RWPE2 (cell line): ENCODE results near the gene ACAP3.
A peak's percentile ranks its signal among the peaks of the same experiment; 100 is the strongest.

ENCODE experiments used
- ATAC-seq: fragments of 200-7000 bp; cut with Tn5 transposase; 3 replicates; pipeline ENCODE4 v1.9.1; 2021; ENCODE audit warnings: low read depth
- DNase-seq: peaks from one replicate; pipeline ENCODE4 v3.0.0-alpha.2; 2020; ENCODE audit warnings: low spot score
- H3K27ac ChIP-seq: fragments of 450-650 bp; 2 replicates; pipeline ENCODE4 v1.5.1; 2017; ENCODE audit warnings: mild to moderate bottlenecking; ENCODE audit not compliant: poor library complexity, severe bottlenecking
- H3K27me3 ChIP-seq: fragments of 250-450 bp; sonication (Bioruptor Pico); 2 replicates; pipeline ENCODE4 v1.5.1; 2021; ENCODE audit warnings: mild to moderate bottlenecking, moderate library complexity; ENCODE audit not compliant: insufficient read depth, poor library complexity, severe bottlenecking
- H3K36me3 ChIP-seq: fragments of 250-450 bp; sonication (Bioruptor Pico); 2 replicates; pipeline ENCODE4 v1.5.1; 2020; ENCODE audit warnings: low read depth, mild to moderate bottlenecking, moderate library complexity
- H3K4me1 ChIP-seq: fragments of 250-450 bp; sonication (Bioruptor Pico); 2 replicates; pipeline ENCODE4 v1.5.1; 2021; ENCODE audit warnings: mild to moderate bottlenecking, moderate library complexity; ENCODE audit not compliant: insufficient read depth, poor library complexity, severe bottlenecking
- H3K4me3 ChIP-seq: fragments of 250-450 bp; sonication (Bioruptor Pico); 2 replicates; pipeline ENCODE4 v1.5.1; 2021; ENCODE audit warnings: mild to moderate bottlenecking, moderate library complexity; ENCODE audit not compliant: severe bottlenecking
- H3K9me3 ChIP-seq: fragments of 250-450 bp; sonication (Bioruptor Pico); 2 replicates; pipeline ENCODE4 v1.5.1; 2021; ENCODE audit warnings: mild to moderate bottlenecking, moderate library complexity; ENCODE audit not compliant: severe bottlenecking
- TF ChIP-seq, protein P1 (sequence below): fragments of 450-650 bp; IDR thresholded peaks from one replicate; pipeline ENCODE4 v1.5.1; 2017; ENCODE audit warnings: mild to moderate bottlenecking, moderate library complexity; ENCODE audit not compliant: poor library complexity, severe bottlenecking

ACAP3 gene

GRCh38 chr1:1275836-1276235 lies 31.9 kb downstream of the ACAP3 start:
- Histone ChIP-seq H3K27ac (no peak overlapping the region), H3K27me3 (no peaks in the 10 kb centered on the region), H3K4me3 (no peak overlapping the region), H3K4me1 (peaks cover 8% of the 10 kb centered on the region), H3K36me3 (peaks cover 9% of the 10 kb centered on the region), H3K9me3 (no peaks in the 10 kb centered on the region)
- TF ChIP-seq, protein P1, sequence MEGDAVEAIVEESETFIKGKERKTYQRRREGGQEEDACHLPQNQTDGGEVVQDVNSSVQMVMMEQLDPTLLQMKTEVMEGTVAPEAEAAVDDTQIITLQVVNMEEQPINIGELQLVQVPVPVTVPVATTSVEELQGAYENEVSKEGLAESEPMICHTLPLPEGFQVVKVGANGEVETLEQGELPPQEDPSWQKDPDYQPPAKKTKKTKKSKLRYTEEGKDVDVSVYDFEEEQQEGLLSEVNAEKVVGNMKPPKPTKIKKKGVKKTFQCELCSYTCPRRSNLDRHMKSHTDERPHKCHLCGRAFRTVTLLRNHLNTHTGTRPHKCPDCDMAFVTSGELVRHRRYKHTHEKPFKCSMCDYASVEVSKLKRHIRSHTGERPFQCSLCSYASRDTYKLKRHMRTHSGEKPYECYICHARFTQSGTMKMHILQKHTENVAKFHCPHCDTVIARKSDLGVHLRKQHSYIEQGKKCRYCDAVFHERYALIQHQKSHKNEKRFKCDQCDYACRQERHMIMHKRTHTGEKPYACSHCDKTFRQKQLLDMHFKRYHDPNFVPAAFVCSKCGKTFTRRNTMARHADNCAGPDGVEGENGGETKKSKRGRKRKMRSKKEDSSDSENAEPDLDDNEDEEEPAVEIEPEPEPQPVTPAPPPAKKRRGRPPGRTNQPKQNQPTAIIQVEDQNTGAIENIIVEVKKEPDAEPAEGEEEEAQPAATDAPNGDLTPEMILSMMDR: no peak
- no peak for DNase-seq
- ATAC-seq: no peak

DNA sequence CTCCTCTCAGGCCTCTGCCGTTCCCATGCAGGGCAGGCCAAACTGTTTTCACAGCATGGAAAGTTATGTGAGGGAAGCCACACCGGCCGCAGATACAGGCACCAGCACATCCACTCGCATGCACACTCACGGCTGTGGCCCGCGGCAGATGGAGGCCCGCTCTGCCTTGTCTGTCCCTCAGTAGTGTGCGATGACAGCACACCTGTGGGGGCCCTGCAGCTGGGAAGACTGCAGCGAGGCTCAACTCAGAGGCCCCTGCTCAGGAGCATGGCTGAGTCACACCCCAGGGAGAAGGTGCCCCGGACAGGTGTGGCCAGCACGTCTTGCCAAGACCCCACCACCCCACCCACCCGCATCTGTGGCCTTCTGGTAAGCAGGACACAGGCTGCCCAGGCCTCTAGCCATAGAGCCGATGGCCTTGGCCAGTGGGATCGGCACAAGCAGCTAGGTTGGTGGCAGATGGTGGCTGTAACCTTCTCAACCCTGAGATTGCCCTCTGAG lies 32.7 kb downstream of the ACAP3 start:
- DNase-seq (peak; percentile 53), ATAC-seq (no peak)
- TF ChIP-seq, protein P1: no peak
- no peaks in the 10 kb centered on the region for H3K27me3 ChIP-seq
- no peaks in the 10 kb centered on the region for H3K9me3 ChIP-seq
- H3K4me1 ChIP-seq: peaks cover 8% of the 10 kb centered on the region
- H3K36me3 ChIP-seq: peaks cover 11% of the 10 kb centered on the region
- no peak overlapping the region for H3K4me3 ChIP-seq
- no peak overlapping the region for H3K27ac ChIP-seq

DNA sequence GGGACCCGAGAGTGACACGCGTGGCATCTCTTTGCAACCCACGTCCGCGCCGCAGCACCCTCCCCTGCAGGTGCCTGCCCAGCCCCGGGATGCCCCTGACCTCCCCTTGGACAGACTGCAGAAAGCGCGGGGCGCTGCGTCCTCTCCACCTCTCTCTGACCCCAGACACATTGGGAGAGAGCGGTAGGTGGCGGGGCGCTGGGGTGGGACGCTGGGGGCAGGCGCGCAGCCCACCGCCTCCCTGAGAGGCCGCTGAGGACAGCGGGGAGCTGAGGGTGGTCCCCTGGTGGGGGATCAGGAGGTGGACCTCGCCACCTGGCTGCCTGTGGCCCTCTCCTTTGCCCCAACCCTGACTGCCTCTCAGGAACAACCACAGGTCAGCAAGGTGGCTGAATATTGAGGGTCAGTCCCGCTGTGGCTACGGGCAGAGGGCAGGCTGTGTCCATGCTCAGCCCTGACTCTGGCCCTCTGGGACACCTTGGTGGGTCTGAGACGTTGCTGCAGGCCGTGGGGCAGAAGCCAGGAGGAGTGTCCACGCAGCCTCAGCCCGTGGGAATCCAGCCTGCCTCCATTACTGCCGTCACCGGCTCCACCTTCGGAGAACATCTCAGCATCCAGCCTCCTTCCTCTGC lies 33.3 kb downstream of the ACAP3 start:
- Histone ChIP-seq H3K36me3 (peaks cover 16% of the 10 kb centered on the region), H3K27me3 (no peaks in the 10 kb centered on the region), H3K9me3 (no peaks in the 10 kb centered on the region), H3K27ac (peak overlapping the region; percentile 66), H3K4me1 (peaks cover 8% of the 10 kb centered on the region), H3K4me3 (peak overlapping the region; percentile 95)
- TF ChIP-seq, protein P1: no peak
- peak; percentile 55 for DNase-seq
- peak; percentile 10 for ATAC-seq

DNA sequence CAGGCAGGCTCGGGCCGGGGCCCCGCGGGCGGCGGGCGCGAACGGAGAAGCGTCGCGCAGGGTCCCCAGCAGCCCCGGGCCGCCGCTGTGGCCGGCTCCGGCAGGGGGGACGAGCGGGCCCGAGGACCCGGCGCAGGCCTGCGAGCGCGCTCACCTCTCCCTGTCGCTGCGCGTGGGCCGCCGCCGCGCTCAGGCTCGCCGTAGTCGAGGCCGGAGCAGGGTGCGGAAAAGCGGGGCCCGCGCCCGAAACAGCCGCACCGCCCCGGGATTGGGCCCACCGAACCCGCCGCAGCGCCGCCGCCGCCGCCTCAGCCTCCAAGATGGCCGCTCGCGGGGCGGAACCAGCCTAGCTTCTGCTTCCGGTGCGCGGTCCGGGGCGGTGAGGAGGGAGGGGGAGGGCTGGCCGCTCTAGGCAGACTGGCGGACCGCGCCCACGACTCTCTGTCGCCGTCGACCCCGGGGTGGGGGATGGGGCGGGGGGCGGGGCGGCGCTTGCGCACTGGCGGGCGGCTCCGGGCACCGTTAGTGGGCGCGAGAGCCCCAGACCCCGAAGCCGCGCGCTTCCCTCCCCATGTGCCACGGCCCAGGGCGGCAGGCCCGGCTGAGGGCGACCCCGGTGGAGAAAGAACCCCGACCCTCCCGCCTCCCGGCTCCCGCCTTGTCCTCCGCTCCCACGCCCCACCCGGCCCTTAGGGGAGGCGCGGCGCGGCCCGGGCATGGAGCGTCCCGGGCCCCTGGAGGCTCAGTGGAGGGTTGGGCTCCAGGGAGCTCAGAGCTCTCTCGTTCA lies 34.0 kb downstream of the ACAP3 start, which contains the start of gene UBE2J2:
UBE2J2 (minus strand) TSS at position 343 of the 787 bp plus-strand sequence. CDS start 5,862 bp downstream, outside the sequence.
- Histone ChIP-seq H3K9me3 (no peaks in the 10 kb centered on the region), H3K4me1 (peaks cover 8% of the 10 kb centered on the region), H3K36me3 (peaks cover 16% of the 10 kb centered on the region), H3K27ac (peak within 1 kb of the TSS; percentile 66), H3K4me3 (peak within 1 kb of the TSS; percentile 95), H3K27me3 (no peaks in the 10 kb centered on the region)
- TF ChIP-seq, protein P1: no peak
- peak; percentile 92 for DNase-seq
- ATAC-seq: peak; percentile 86
